HG02571 (cell line): Measurements from ENCODE around the gene CAPN10.

ENCODE experiments used
- ATAC-seq: cut with Tn5 transposase; IDR thresholded peaks from one replicate; pipeline ENCODE4 v1.9.1; 2021; ENCODE audit warnings: mild to moderate bottlenecking, moderate library complexity; ENCODE audit not compliant: unreplicated experiment

Gene CAPN10

DNA sequence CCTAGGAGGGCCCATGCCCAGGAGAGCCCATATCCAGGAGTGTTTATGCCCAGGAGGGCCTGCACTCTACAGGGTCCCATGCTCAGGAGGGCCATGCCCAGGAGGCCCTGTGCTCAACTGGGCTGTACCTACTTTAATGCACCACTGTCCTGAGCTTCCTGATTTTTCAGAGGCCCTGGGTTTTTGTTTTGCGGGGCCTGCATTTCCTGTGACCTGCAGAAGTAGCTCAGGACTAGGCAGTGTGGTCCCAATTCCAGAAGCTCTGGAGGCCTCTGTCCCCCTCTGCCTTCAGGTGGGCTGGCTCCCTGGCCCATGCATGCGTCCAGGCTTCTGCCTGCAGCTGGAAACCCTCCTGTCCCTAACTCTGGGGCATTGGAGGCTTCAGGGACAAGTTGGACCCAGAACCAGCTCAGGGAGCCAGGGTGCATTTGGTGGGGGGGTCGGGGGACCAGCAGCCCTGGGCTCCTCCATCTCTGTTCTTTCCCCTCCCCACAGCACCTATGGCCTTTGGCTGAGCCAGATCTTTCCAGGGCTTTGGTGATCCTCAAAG lies 49.5 kb downstream of the CAPN10 start:
- ATAC-seq, result no peak

DNA sequence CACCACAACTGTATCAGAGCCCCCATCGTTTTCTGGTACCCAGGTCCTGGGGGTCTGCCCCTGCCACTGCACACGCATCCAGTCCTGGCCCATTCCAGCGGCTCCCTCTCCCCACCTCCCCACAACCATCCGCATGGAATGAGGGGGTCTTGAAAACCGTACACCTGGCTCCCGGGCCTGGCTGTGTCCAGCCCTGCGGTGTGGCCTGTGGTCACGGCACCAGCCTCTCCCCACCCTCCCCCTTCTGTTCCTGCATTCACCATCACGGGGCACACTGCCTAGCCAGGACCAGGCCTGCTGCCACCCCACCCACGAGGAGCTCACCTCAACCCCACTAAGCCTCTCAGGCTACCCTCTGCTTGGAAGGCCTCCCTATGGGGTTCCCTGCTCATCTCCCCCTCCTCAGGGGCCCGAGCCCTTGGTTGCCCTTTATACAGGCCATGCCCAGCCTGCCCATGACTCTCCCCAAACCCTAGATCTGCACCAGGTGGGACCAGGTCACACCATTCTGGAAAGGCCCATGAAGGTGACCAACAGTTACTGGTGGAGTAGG lies 50.1 kb downstream of the CAPN10 start:
- ATAC-seq, result no peak

DNA sequence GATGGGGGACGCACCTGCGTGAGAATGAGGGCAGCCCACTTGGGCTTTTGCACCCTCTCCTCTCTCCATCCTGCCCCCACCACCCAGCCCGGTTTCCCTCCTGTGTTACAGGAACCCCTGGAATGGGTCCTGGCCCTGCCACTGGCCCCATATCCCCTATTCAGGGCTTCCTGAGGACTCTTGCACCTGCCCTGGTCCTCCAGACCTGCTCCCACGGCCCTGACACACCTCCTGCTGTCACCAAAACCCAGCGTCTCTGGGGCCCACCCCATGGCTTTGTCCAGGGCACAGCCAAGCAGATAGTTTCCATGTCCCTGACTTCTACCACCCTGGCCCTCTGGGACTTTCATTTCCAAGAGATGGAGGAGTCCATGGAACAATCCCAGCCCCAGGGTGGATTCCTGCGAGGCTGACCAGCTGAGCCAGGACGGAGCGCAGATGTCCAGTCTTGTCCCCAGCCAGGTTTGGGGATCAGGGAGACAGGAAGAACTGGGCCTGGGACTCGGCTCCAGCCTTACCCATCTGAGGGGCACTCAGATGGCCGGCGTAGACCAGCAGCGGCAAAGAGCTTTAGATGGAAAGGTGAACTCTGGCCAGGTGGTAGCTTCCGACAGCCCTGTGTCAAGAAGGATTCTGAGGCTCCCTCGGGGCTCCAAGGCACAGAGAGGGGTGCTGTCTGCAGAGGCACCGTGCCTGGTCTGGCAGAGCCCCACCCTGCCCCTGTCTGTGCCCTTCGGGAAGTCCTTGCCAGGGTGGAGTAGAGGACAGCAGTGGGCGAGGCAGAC lies 50.8 kb downstream of the CAPN10 start:
- no peak for ATAC-seq

DNA sequence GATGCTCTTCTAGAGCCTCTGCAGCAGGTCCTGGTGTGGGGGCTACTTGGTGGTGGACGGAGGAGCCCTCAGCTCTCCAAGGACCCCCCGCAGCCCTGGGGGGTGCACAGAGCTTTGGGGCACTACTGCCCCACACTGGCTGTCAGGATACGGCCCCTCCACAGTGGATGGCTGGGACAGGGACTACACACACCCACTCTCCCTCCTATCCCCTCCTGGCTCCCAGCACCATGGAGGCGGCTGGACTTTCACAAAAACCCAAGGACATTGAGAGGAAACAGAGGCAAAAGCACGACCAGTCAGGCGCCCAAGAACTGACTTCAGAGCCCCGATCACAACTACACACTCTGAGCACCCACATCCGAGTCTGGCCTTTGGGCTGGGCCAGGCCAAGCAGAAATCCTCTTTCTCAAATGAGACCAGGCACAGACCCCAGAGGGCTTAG lies 51.4 kb downstream of the CAPN10 start:
- no peak for ATAC-seq

- ATAC-seq, result no peak
Measured at GRCh38 chr2:240638512-240639160, 52.1 kb downstream of the CAPN10 start.

DNA sequence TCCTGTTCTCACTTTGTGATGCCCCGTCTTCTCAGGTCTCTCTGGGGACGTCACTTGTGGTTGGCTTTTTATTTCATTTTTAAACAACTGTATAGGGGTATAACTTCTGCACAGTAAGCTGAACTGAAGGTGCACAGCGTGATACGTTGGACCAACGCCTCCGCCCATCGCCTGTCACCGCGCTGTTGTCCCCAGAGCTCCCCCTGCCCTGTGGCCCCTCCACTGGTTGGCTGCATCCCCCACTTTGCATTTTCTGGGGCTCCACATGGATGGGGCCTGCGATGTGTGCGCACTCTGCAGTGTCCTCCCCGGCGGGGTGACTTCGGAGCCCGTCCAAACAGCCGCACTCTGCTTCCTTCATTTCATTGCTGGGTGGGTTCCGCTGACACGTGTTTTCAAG lies 53.0 kb downstream of the CAPN10 start:
- ATAC-seq, result no peak

GRCh38 chr2:240640939-240641338 lies 54.4 kb downstream of the CAPN10 start:
- no peak for ATAC-seq

DNA sequence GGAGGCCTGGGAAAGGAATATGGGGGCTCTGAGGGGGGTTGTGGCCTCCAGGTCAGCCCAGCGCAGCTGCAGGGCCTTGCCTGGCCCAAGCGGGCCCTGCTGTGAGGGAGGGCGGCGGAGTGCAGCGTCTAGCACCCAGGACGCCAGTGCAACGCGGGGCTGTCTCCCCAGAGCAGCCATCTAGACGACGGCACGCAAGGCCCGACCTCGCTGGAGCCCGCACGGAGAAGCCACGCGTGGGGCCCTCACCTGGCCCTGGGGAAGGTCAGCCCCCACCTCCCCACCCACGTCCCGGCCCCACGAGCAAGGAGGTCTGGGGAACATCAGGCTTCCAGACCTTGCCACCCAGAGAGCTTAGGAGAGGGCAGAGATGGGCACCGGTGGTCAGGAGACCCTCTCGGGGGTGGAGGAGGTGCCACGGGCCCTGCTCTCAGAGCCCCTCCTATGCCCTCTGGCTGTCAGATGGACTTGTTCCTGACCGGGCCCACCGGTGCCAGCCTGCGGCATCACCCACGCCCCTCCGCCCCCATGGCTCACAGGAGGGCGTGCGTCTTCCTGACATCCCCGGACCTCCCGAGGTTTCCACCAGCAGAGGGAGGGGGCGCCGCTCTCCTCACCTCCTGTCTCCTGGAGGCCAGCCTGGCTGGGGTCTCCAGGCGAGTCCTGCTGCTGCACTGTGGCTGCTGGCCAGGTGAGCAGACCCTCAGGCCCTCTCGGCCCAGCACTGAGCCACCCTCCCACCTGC lies 55.7 kb downstream of the CAPN10 start:
- ATAC-seq, result no peak

DNA sequence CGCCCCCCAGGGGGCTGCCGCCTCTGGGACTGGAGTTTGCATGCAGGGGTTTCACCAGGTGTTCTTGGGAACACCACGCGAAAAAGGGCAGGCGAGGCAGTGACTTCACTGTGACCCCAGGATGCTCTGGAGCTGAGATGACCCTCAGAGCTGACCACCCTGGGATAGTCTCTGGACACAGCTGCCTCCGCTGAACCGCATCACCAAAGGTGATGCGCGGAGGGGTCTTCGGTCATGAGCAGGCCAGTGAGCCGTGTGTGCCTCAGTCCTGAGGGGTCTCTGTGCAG lies 56.2 kb downstream of the CAPN10 start:
- no peak for ATAC-seq

DNA sequence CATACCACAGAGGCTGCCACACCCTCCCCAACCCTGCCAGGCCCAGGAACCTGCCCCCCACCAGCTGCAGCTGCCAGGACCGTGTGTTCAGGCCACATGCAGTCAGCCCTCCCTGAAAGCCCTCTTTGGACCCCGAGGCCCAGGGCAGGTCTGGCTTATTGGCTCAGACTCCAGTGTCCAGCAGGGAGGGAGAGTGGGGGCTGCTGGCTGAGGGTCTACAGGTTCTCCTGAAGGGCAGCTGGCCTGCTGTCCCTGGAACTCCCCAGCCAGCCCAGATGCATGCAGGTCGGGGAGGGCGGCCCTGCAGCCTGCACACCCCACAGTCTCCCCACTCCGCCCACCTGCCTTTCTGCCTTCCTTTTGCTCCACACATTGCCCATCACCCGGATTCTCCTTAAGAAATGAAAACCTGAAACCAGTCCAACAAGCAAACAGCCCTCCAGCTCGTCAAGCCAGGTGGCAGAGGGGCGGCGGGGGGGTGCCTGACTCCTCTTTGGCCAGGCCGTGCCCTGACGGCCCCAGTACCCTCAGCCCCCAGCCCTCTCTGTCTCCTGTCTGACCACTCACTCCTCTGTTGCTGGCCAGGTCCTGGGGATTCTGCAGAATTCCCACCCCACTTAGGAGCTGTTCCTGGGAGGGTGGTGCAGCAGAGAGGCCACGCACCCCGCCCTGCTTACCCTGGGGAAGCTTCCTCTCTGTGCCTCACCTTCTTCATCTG lies 56.7 kb downstream of the CAPN10 start:
- ATAC-seq, result no peak

DNA sequence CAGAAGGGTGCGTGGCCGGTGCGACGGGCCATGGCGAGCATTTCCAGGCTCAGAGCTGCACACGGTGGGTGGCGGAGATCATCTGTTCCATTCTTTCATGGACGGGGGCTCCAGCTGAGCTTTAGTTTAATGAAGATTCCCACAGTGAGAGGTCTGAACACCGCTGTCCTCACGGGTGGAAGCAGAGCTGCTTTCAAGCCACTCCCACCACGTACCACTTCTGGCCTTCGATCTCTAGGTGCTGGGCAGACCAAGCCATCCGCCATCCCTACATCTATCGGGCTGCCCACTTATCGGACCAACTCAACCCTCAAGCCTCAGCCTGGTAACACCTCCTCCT lies 57.2 kb downstream of the CAPN10 start:
- ATAC-seq, result no peak

GRCh38 chr2:240644171-240644651 lies 57.7 kb downstream of the CAPN10 start:
- ATAC-seq, result no peak

- no peak for ATAC-seq
Measured at GRCh38 chr2:240644859-240645301, 58.3 kb downstream of the CAPN10 start.

DNA sequence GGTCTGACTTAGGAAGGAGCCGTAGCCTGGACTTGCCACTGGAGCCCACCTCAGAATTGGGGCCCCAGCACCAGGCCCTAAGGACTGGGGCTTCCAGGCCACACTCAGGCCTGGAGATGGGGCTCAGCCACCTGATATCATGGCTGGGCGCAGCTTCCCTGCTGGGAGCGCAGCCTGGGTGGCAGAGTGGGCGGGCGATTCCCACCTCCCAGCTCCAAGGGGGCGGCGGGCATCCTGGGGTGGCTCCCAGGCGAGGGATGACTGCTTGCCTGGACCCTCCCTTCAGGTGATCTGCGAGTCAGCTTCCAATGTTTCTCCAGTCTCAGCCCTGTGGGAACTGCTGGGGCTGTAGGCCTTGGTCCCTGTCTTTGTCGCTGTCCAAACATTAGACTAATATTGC lies 58.8 kb downstream of the CAPN10 start:
- ATAC-seq, result no peak

GRCh38 chr2:240645801-240646175 lies 59.3 kb downstream of the CAPN10 start:
- ATAC-seq, result no peak

- no peak for ATAC-seq
Measured at GRCh38 chr2:240646176-240646899, 59.8 kb downstream of the CAPN10 start.

GRCh38 chr2:240646900-240647502 lies 60.5 kb downstream of the CAPN10 start:
- no peak for ATAC-seq

DNA sequence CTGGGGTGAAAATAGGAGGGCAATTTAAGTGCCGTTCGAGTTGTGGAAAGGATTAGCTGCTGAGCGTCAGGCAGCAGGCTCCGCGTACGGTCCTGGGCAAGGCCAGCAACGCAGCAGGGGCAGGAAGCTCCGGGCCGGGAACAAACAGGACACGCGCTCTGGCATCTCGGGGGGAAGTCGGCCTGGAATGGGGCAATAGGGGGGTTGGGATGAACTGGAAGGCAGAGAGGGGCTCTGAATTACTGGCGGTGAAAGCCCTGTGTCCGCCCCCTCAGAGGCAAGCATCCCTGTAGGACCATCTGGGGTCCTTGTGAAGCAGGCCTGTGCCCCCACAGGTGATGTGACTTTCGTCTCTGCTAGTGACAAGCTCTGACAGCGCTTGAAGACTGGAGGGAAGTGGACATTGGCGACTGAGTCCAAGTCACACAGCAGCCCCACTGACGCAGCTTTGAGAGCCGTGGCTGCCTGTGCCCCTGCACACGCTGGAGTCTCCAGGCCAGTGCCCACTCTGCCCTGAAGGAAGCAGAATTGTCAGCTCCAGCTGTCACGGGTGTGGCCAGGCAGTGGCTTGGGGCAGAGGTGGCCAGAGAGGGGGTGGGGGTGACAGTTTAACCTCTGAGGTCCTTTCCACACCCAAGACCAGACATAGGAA lies 61.1 kb downstream of the CAPN10 start:
- ATAC-seq, result no peak

DNA sequence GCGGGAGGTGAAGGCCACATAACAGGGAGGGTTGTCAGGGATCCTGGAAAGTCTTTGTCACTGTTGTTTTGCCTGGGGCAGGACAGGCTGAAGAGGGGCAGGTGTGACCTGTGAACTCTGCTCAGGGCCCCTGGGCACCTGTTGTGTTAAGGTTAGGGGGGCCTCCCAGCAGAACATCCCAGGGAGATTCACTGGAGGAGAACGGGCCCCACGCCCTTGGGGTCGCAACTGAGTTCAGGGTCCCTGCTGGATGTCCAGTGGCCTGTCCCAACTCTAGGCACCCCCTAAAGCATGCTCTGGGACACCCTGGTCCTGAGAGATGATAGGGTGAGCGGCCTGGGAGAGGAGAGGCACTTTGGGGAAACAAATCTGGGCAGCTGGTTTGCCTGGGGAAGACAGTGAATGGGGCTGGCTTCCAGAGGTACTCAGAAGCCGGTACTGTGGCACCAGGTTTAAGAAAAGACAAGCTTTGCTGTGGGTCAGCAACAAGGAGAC lies 61.7 kb downstream of the CAPN10 start:
- ATAC-seq, result no peak
